Keratinocyte (primary cell): Measurements from ENCODE around the gene HRAS. TPM values are rescaled to one million over a fixed set of nuclear protein-coding genes. Genes with fewer than 3 reads are reported as not detected.

ENCODE experiments used
- DNase-seq: peaks from one replicate; pipeline ENCODE4 v3.0.0-alpha.2; 2011; ENCODE audit warnings: low read depth, missing footprints, low spot score
- FAIRE-seq: peaks from 2 replicates; lab custom pipeline; 2011; peaks lifted over from hg19 to GRCh38; lab: Jason Lieb, UNC
- H2AFZ ChIP-seq: 2 replicates; pipeline ENCODE4 v1.6.0; 2012; ENCODE audit warnings: low read length, control low read depth, inconsistent platforms; ENCODE audit not compliant: control insufficient read depth
- H3K27ac ChIP-seq: 2 replicates; pipeline ENCODE4 v1.5.1; 2011; ENCODE audit warnings: low read length; ENCODE audit not compliant: control insufficient read depth, insufficient read depth
- H3K27me3 ChIP-seq: 3 replicates; pipeline ENCODE4 v1.6.0; 2011; ENCODE audit warnings: low read length; ENCODE audit not compliant: control insufficient read depth, insufficient read depth; ENCODE audit errors: extremely low read depth
- H3K36me3 ChIP-seq, 2 experiments: 2 replicates in 1 of 2; 3 replicates in 1 of 2; pipeline ENCODE4 v1.5.1; 2011; ENCODE audit warnings: low read length in 2 of 2, mild to moderate bottlenecking in 1 of 2; ENCODE audit not compliant: control insufficient read depth in 2 of 2, insufficient read depth in 2 of 2; ENCODE audit errors: extremely low read depth in 1 of 2
- H3K4me1 ChIP-seq: 3 replicates; pipeline ENCODE4 v1.5.1; 2011; ENCODE audit warnings: low read length; ENCODE audit not compliant: control insufficient read depth, insufficient read depth; ENCODE audit errors: extremely low read depth
- H3K4me2 ChIP-seq: 3 replicates; pipeline ENCODE4 v1.6.0; 2011; ENCODE audit warnings: low read depth, low read length; ENCODE audit not compliant: control insufficient read depth, insufficient read depth; ENCODE audit errors: extremely low read depth
- H3K4me3 ChIP-seq, 3 experiments: fragments of 200-600 bp in 1 of 3; sonication (generic) in 1 of 3; 2 replicates in 2 of 3; 3 replicates in 1 of 3; pipeline ENCODE4 v1.5.1; 2011 to 2016; ENCODE audit warnings: low read length in 3 of 3, mild to moderate bottlenecking in 3 of 3, control low read depth in 2 of 3, inconsistent platforms in 1 of 3, low read depth in 1 of 3, mixed read lengths in 1 of 3, mixed run types in 1 of 3, moderate library complexity in 1 of 3; ENCODE audit not compliant: control insufficient read depth in 2 of 3, insufficient read depth in 2 of 3; ENCODE audit errors: extremely low read depth in 1 of 3
- H3K79me2 ChIP-seq: 2 replicates; pipeline ENCODE4 v1.6.0; 2012; ENCODE audit warnings: low read length; ENCODE audit not compliant: control insufficient read depth, insufficient read depth
- H3K9ac ChIP-seq: 3 replicates; pipeline ENCODE4 v1.6.0; 2011; ENCODE audit warnings: low read length; ENCODE audit not compliant: control insufficient read depth, insufficient read depth; ENCODE audit errors: extremely low read depth
- H3K9me1 ChIP-seq: 3 replicates; pipeline ENCODE4 v1.6.0; 2011; ENCODE audit warnings: low read length; ENCODE audit not compliant: control insufficient read depth, insufficient read depth; ENCODE audit errors: extremely low read depth
- H3K9me3 ChIP-seq: 2 replicates; pipeline ENCODE4 v1.5.1; 2012; ENCODE audit warnings: low read depth, low read length; ENCODE audit not compliant: control insufficient read depth
- H4K20me1 ChIP-seq: 3 replicates; pipeline ENCODE4 v1.6.0; 2011; ENCODE audit warnings: low read length; ENCODE audit not compliant: control insufficient read depth, insufficient read depth; ENCODE audit errors: extremely low read depth
- CTCF ChIP-seq, 3 experiments: IDR thresholded peaks in 1 of 3; conservative IDR thresholded peaks in 1 of 3; optimal IDR thresholded peaks in 1 of 3; 2 replicates in 2 of 3; 3 replicates in 1 of 3; pipeline versions ENCODE3 to v1.5.1; 2011; ENCODE audit warnings: low read length in 3 of 3, mild to moderate bottlenecking in 3 of 3, moderate library complexity in 2 of 3, control low read depth in 1 of 3, inconsistent platforms in 1 of 3; ENCODE audit not compliant: insufficient read depth in 2 of 3; ENCODE audit errors: extremely low read depth in 1 of 3
- EZH2 ChIP-seq: IDR thresholded peaks from one replicate; pipeline ENCODE4 v1.6.1; 2012; ENCODE audit warnings: inconsistent platforms, mild to moderate bottlenecking, low read length, moderate library complexity
- dilution Hi-C: fragments of 300-500 bp; cut with MboI; formaldehyde crosslinking; loops from one replicate; pipeline ENCODE4 v1.7.0; 2020; ENCODE audit warnings: low sequenced_read_pairs; ENCODE audit not compliant: extremely low pct_ligation_motif_present
- polyA plus RNA-seq, 5 experiments: library from polyadenylated mRNA; depleted of rRNA in 3 of 5; stranded (reverse) in 3 of 5; stranded (forward) in 1 of 5; unstranded in 1 of 5; fragments of >200 nt; gene quantifications; 1 replicate in 1 of 5; 2 replicates in 3 of 5; 3 replicates in 1 of 5; pipeline versions ENCODE4 v1.2.1 to v1.2.3, GENCODE V29; 2011 to 2012; ENCODE audit warnings: missing spikeins in 2 of 5, low read depth in 1 of 5, low replicate concordance in 1 of 5

Gene HRAS
- polyA plus RNA-seq, 1 donor (not counting 4 experiments of a cell fraction or from before 2014, with no cell fraction given): 112 TPM

GRCh38 chr11:503179-503981 is 32.0 kb downstream of the HRAS start:
- Histone ChIP-seq H3K27ac (peak overlapping the region; percentile 95), H3K4me3 (peak overlapping the region; percentile 78 to 94 (median 87)), H3K9me1 (no peaks in the 10 kb centered on the region), H3K4me1 (peaks cover 39% of the 10 kb centered on the region), H4K20me1 (no peaks in the 10 kb centered on the region), H3K27me3 (no peaks in the 10 kb centered on the region), H3K4me2 (peak overlapping the region; percentile 93), H3K79me2 (peaks cover 47% of the 10 kb centered on the region), H3K9ac (peak overlapping the region; percentile 95), H3K36me3 (peaks cover 26 to 29% of the 10 kb centered on the region in 2 experiments), H3K9me3 (no peaks in the 10 kb centered on the region), H2AFZ (no peak overlapping the region)
- no peak for TF ChIP-seq CTCF (optimal IDR thresholded peaks at IDR 0.05 in 1 of 3, IDR thresholded peaks at IDR 0.05 in 1 of 3, conservative IDR thresholded peaks at IDR 0.05 in 1 of 3; ENCODE audit: extremely low read depth in 1 of 3, insufficient read depth in 2 of 3, low read length in 3 of 3)
- no peak for TF ChIP-seq EZH2
- FAIRE-seq (no peak), DNase-seq (no peak)
- dilution Hi-C loops: no loop called here

GRCh38 chr11:502288-503178 is 32.8 kb downstream of the HRAS start:
- Histone ChIP-seq H3K27me3 (no peaks in the 10 kb centered on the region), H3K4me2 (no peak overlapping the region), H3K36me3 (peaks cover 35% of the 10 kb centered on the region in 2 experiments), H2AFZ (no peak overlapping the region), H3K9ac (peak overlapping the region; percentile 56), H4K20me1 (no peaks in the 10 kb centered on the region), H3K79me2 (peaks cover 41% of the 10 kb centered on the region), H3K9me1 (no peaks in the 10 kb centered on the region), H3K4me1 (peaks cover 33% of the 10 kb centered on the region), H3K4me3 (no peak overlapping the region), H3K27ac (peak overlapping the region; percentile 26), H3K9me3 (no peaks in the 10 kb centered on the region)
- FAIRE-seq (no peak), DNase-seq (no peak)
- dilution Hi-C loops: no loop called here
- no peak for TF ChIP-seq EZH2
- no peak for TF ChIP-seq CTCF (optimal IDR thresholded peaks at IDR 0.05 in 1 of 3, IDR thresholded peaks at IDR 0.05 in 1 of 3, conservative IDR thresholded peaks at IDR 0.05 in 1 of 3; ENCODE audit: extremely low read depth in 1 of 3, insufficient read depth in 2 of 3, low read length in 3 of 3)
